K562 (cell line): ENCODE measurements around the gene ZNF32. TPM values are rescaled to one million over a fixed set of nuclear protein-coding genes. Genes with fewer than 3 reads are reported as not detected.
A peak's percentile ranks its signal among the peaks of the same experiment; 100 is the strongest.

Experiments used
- ATAC-seq: fragments of 200-7000 bp; cut with Tn5 transposase; 3 replicates; pipeline ENCODE4 v1.9.1; 2020; ENCODE audit warnings: moderate library complexity
- BruUV-seq: library from RNA; stranded (reverse); fragments of 400-500 nt; replicated peaks from 2 replicates; lab custom pipeline; 2021; lab: Mats Ljungman, UMichigan
- CTCF ChIA-PET: fragments of 300-600 bp; formaldehyde crosslinking; extraction: SDS; loops from one replicate; lab custom pipeline; 2021; ENCODE audit warnings: low intra/inter-chr PET ratio; lab: Yijun Ruan, JAX
- POLR2A ChIA-PET: fragments of 300-600, 350-650 bp; sonication (Branson Sonifier 250); formaldehyde crosslinking; extraction: SDS; loops from one replicate; lab custom pipeline; 2021; ENCODE audit warnings: antibody characterized with exemption, inconsistent platforms; lab: Yijun Ruan, JAX
- DNase-seq, 4 experiments: peaks; one replicate each; pipeline versions ENCODE4 v3.0.0 to v3.0.0-alpha.2; 2011 to 2018; ENCODE audit warnings: low spot score in 3 of 4, mixed read lengths in 3 of 4; ENCODE audit errors: extremely low read depth in 1 of 4
- FAIRE-seq: peaks from 2 replicates; lab custom pipeline; 2011; peaks lifted over from hg19 to GRCh38; lab: Jason Lieb, UNC
- H2AFZ ChIP-seq: 2 replicates; pipeline ENCODE4 v1.6.0; 2011; ENCODE audit warnings: low read depth, low read length, control low read depth, inconsistent platforms
- H3K27ac ChIP-seq: fragments of 200-600 bp; 3 replicates; pipeline ENCODE4 v1.8.0; 2011; ENCODE audit warnings: low read depth, mild to moderate bottlenecking, control low read depth, inconsistent platforms, low read length, moderate library complexity, mixed read lengths; ENCODE audit errors: extremely low read depth
- H3K27me3 ChIP-seq, 2 experiments: fragments of 300-600 bp in 1 of 2; 2 replicates in 1 of 2; 3 replicates in 1 of 2; pipeline versions ENCODE4 v1.6.0 to v1.8.0; 2011; ENCODE audit warnings: inconsistent platforms in 2 of 2, low read length in 2 of 2, mild to moderate bottlenecking in 1 of 2, mixed read lengths in 1 of 2, moderate library complexity in 1 of 2; ENCODE audit not compliant: control insufficient read depth in 2 of 2, insufficient read depth in 2 of 2
- H3K36me3 ChIP-seq: fragments of 300-600 bp; 3 replicates; pipeline ENCODE4 v1.8.0; 2011; ENCODE audit warnings: mild to moderate bottlenecking, low read length, inconsistent platforms; ENCODE audit not compliant: control insufficient read depth, insufficient read depth
- H3K4me1 ChIP-seq, 2 experiments: fragments of 200-600 bp in 1 of 2; replicated peaks in 1 of 2; 2 replicates in 1 of 2; 3 replicates in 1 of 2; pipeline versions ENCODE4 v1.5.1 to v1.8.0; 2011; ENCODE audit warnings: inconsistent platforms in 2 of 2, low read length in 2 of 2, mild to moderate bottlenecking in 1 of 2, mixed read lengths in 1 of 2, moderate library complexity in 1 of 2; ENCODE audit not compliant: control insufficient read depth in 2 of 2, insufficient read depth in 2 of 2
- H3K4me2 ChIP-seq: 2 replicates; pipeline ENCODE4 v1.6.1; 2011; ENCODE audit warnings: low read length, control low read depth, inconsistent platforms, mixed read lengths; ENCODE audit not compliant: insufficient read depth
- H3K4me3 ChIP-seq: fragments of 200-600 bp; sonication (generic), shearing (Covaris generic); 2 replicates; pipeline ENCODE4 v1.5.1; 2016; ENCODE audit warnings: control low read depth, inconsistent platforms
- H3K79me2 ChIP-seq: fragments of 200-600 bp; 3 replicates; pipeline ENCODE4 v1.8.0; 2011; ENCODE audit warnings: low read length, inconsistent platforms; ENCODE audit not compliant: control insufficient read depth, insufficient read depth
- H3K9ac ChIP-seq, 2 experiments: 2 replicates each; pipeline versions ENCODE4 v1.6.0 to v1.6.1; 2011; ENCODE audit warnings: low read depth in 2 of 2, low read length in 2 of 2, control low read depth in 1 of 2, inconsistent platforms in 1 of 2, mild to moderate bottlenecking in 1 of 2, mixed read lengths in 1 of 2; ENCODE audit not compliant: insufficient read depth in 1 of 2
- H3K9me1 ChIP-seq: one replicate; pipeline ENCODE4 v1.6.0; 2011; ENCODE audit warnings: inconsistent platforms, mild to moderate bottlenecking, low read length, moderate library complexity; ENCODE audit not compliant: control insufficient read depth, insufficient read depth
- H3K9me3 ChIP-seq: replicated peaks from 2 replicates; pipeline ENCODE4 v1.5.1; 2011; ENCODE audit warnings: low read depth, low read length, inconsistent platforms; ENCODE audit not compliant: control insufficient read depth, insufficient read depth
- H4K20me1 ChIP-seq: replicated peaks from 2 replicates; pipeline ENCODE4 v1.6.1; 2011; ENCODE audit warnings: low read length, inconsistent platforms, mixed read lengths; ENCODE audit not compliant: control insufficient read depth, insufficient read depth
- NELFE ChIP-seq: IDR thresholded peaks from 2 replicates; pipeline ENCODE4 v1.6.1; 2011; ENCODE audit warnings: mild to moderate bottlenecking; ENCODE audit not compliant: insufficient read depth, insufficient read length
- SUPT5H ChIP-seq: fragments of 450-650 bp; IDR thresholded peaks from 2 replicates; pipeline ENCODE4 v1.6.1; 2016
- YY1 ChIP-seq, 3 experiments: IDR thresholded peaks; 2 replicates each; pipeline ENCODE4 v1.6.1; 2011; ENCODE audit warnings: low read length in 2 of 3, mild to moderate bottlenecking in 2 of 3, moderate library complexity in 2 of 3, borderline replicate concordance in 1 of 3, control low read depth in 1 of 3, low read depth in 1 of 3; ENCODE audit not compliant: insufficient read depth in 3 of 3, insufficient replicate concordance in 2 of 3, control insufficient read depth in 1 of 3, insufficient read length in 1 of 3; ENCODE audit errors: extremely low read depth in 1 of 3
- ZNF347 ChIP-seq: fragments of 450-650 bp; formaldehyde crosslinking; IDR thresholded peaks from 2 replicates; pipeline ENCODE4 v1.4.0; 2020; ENCODE audit warnings: low read depth, mild to moderate bottlenecking, moderate library complexity
- WGBS: fragments of 100-300 bp; shearing (Covaris generic); methylation state at CpG from one replicate; pipeline ENCODE4 v1.1.6; 2016; ENCODE audit warnings: low coverage, mixed read lengths; ENCODE audit not compliant: insufficient coverage; ENCODE audit errors: missing lambda C conversion rate; 5-methylcytosine and 5-hydroxymethylcytosine counted together
- in situ Hi-C: fragments of 300-500 bp; cut with MboI; formaldehyde crosslinking; loops from 4 replicates; pipeline ENCODE4 v1.15.0; 2018; ENCODE audit warnings: inconsistent platforms, mixed read lengths
- intact Hi-C: fragments of 100-400 bp; cut with micrococcal nuclease; formaldehyde crosslinking; loops from 2 replicates; pipeline ENCODE4 v1.14.2; 2022
- polyA plus RNA-seq, 8 experiments: library from polyadenylated mRNA; depleted of rRNA in 4 of 8; stranded (reverse) in 5 of 8; unstranded in 3 of 8; fragments of >200 nt; fragmentation: Nextera tagmentation in 2 of 8; fragmentation: Illumina TruSeq in 1 of 8; extraction: Ambion mirVana in 2 of 8; extraction: Trizol in 1 of 8; gene quantifications; 2 replicates each; pipeline versions ENCODE4 v1.2.1 to v1.2.3, GENCODE V29; 2011 to 2014; ENCODE audit warnings: inconsistent platforms in 1 of 8, missing spikeins in 1 of 8
- total RNA-seq, 7 experiments: library from RNA; depleted of rRNA in 6 of 7; stranded (reverse); fragments of >200 nt in 6 of 7; fragmentation: Illumina TruSeq in 2 of 7; extraction: Trizol in 2 of 7; gene quantifications; 2 replicates each; pipeline versions ENCODE4 v1.2.1 to v1.2.3, GENCODE V29; 2011 to 2021; ENCODE audit warnings: low replicate concordance in 1 of 7
- TF ChIP-seq, protein P1 (sequence below): fragments of 250-450 bp; sonication (Bioruptor Pico); IDR thresholded peaks from 2 replicates; pipeline ENCODE4 v1.8.0; 2021; ENCODE audit warnings: moderate library complexity, mild to moderate bottlenecking, inconsistent platforms

ZNF32 gene
- total and polyA plus RNA-seq, 9 of the 15 experiments (the other 6 are each of a cell fraction or from before 2014, with no cell fraction given): 17.3 to 57.0 (median 26.3) TPM

DNA sequence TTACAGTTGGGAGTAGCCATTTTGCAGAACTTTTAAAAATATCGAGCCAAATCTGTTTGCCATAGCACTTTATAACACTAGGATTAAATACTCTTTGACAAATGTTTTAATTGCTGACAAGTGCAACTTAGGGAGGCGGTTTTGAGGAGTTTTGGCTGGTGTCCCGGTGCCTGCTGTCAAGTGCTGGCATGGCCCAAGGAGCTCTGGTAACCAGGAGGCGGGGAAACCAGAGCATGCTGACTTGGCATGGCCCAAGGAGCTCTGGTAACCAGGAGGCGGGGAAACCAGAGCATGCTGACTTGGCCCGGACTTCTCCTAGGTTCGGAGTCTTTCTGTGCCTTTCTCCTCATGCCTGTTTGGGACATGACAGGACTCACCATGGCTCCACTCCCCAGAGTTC lies 30.8 kb upstream of the ZNF32 start:
- H3K9ac ChIP-seq: no peak overlapping the region
- 0 out of 5 replicates have a peak, but pooled peaks cover 0 to 6% of the 10 kb centered on the region in 2 experiments for H3K4me1 ChIP-seq
- WGBS: 5% methylated on average over 7 of the region's 7 CpGs
- no peaks in the 10 kb centered on the region for H3K79me2 ChIP-seq
- H3K4me2 ChIP-seq: no peak overlapping the region
- H4K20me1 ChIP-seq: no peaks in the 10 kb centered on the region
- CTCF ChIA-PET: no interaction called here
- H3K27ac ChIP-seq: no peak overlapping the region
- no TSS peak for BruUV-seq
- POLR2A ChIA-PET: no interaction called here
- H3K36me3 ChIP-seq: no peaks in the 10 kb centered on the region
- TF ChIP-seq NELFE: no peak
- no peak overlapping the region; the same call in 1 of the 2 replicates for H2AFZ ChIP-seq
- ATAC-seq (no peak), DNase-seq (no peak), FAIRE-seq (no peak)
- H3K27me3 ChIP-seq: peaks cover 2 to 21% of the 10 kb centered on the region in 2 experiments; a peak in 4 of 5 replicates
- in situ Hi-C loops (no loop called here), intact Hi-C loops (loop anchor here (10.0 kb wide), 2 partner anchors 175 to 635 kb away; no protein-coding TSS in a partner anchor)
- no peaks in the 10 kb centered on the region for H3K9me1 ChIP-seq
- H3K4me3 ChIP-seq: no peak overlapping the region
- H3K9me3 ChIP-seq: no peaks in the 10 kb centered on the region

DNA sequence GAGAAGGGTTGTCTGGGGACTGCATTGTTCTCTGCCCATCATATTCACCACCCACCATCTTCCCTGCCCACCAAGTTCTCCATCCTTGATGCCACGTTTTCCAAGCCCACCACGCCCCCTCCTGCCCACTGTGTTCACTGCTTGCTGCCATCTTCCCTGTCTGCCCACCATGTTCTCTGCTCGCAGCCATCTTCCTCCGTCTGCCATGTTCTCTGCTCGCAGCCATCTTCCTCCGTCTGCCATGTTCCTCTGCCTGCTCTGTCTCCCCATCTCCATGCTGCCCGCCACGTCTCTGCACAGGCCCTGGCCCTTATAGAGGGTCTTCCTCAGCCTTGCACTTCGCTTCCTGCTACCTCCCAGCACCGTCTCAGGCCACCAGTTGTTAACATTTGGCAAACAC lies 30.0 kb upstream of the ZNF32 start:
- ATAC-seq: no peak
- 4% methylated on average over 10 of the region's 10 CpGs for WGBS
- Histone ChIP-seq H3K27ac (no peak overlapping the region), H3K9me1 (no peaks in the 10 kb centered on the region), H3K4me3 (no peak overlapping the region), H3K4me1 (0 out of 5 replicates have a peak, but pooled peaks cover 0 to 6% of the 10 kb centered on the region in 2 experiments), H2AFZ (peak overlapping the region; percentile 30; the same call in 1 of the 2 replicates), H3K79me2 (no peaks in the 10 kb centered on the region), H3K9ac (no peak overlapping the region), H3K4me2 (no peak overlapping the region), H3K27me3 (peaks cover 6 to 25% of the 10 kb centered on the region in 2 experiments; a peak in 4 of 5 replicates), H4K20me1 (no peaks in the 10 kb centered on the region), H3K9me3 (no peaks in the 10 kb centered on the region), H3K36me3 (no peaks in the 10 kb centered on the region)
- in situ Hi-C loops (no loop called here), intact Hi-C loops (loop anchor here (10.0 kb wide), 2 partner anchors 176 to 636 kb away; no protein-coding TSS in a partner anchor)
- FAIRE-seq: no peak
- TF ChIP-seq, protein P1, sequence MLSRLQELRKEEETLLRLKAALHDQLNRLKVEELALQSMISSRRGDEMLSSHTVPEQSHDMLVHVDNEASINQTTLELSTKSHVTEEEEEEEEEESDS (CRISPR knock-in tag): no peak
- no peak for TF ChIP-seq ZNF347 (CRISPR knock-in tag)
- peak in 1 of 3 experiments; percentile 35 for TF ChIP-seq YY1 (IDR thresholded peaks at IDR 0.05; ENCODE audit: borderline replicate concordance in 1 of 3, control insufficient read depth in 1 of 3, extremely low read depth in 1 of 3, insufficient read depth in 3 of 3, insufficient read length in 1 of 3, insufficient replicate concordance in 2 of 3, low read depth in 1 of 3, low read length in 2 of 3)
- no peak for TF ChIP-seq SUPT5H
- no TSS peak for BruUV-seq
- POLR2A ChIA-PET: no interaction called here
- CTCF ChIA-PET: no interaction called here
- no peak for DNase-seq
